ENCODE measurements around the gene DOK7. TPM values are rescaled to one million over a fixed set of nuclear protein-coding genes. Genes with fewer than 3 reads are reported as not detected.

The DOK7 gene
- total RNA-seq, 3 donors from 2014 or later, result 1.3 to 3.5 TPM; not detected in 1

DNA sequence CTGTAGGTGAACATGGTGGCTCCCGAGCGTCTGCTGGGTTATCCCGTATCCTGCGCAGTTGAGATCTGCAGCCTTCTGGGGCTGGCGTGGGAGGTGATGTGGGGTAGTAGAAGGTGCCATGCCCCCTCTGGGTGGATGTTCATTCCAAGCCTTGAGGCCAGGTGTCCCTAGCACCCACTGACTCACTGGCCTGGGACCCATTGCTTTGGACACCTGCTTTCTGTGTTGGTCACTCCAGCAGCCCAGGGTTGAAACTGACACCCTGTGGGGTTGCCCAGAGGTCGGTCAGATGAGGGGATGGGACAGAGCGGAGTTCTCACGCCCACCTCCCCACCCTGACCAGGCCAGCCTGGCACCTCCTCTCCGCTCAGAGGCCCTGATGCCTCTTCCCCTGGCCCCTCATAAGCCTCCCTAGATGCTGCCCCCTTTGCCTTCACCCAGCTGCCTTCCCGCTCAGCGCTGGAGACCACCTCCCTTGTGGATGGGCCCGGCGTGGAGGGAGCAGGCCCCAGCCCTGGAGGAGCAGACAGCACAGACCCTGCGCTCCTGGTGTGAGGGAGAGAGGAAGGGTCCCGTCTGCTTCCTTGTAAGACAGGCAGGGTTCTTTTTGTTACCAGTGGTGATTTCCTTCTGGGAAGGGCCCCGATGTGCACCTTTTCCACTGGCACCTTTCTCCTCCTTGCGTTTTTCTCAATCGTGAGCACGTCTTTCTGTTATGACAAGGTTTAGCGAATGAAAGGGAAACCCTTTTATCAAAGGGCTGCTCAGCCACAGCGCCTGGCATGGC lies 2.0 kb downstream of the DOK7 start:
- peaks cover 5 to 6% of the 10 kb centered on the region in 2 donors for H3K4me1 ChIP-seq
- peaks cover 0 to 25% of the 10 kb centered on the region in 2 donors for H3K27me3 ChIP-seq
- TF ChIP-seq POLR2AphosphoS5 (IDR thresholded peaks at IDR 0.05), result no peak
- TF ChIP-seq, protein P1, sequence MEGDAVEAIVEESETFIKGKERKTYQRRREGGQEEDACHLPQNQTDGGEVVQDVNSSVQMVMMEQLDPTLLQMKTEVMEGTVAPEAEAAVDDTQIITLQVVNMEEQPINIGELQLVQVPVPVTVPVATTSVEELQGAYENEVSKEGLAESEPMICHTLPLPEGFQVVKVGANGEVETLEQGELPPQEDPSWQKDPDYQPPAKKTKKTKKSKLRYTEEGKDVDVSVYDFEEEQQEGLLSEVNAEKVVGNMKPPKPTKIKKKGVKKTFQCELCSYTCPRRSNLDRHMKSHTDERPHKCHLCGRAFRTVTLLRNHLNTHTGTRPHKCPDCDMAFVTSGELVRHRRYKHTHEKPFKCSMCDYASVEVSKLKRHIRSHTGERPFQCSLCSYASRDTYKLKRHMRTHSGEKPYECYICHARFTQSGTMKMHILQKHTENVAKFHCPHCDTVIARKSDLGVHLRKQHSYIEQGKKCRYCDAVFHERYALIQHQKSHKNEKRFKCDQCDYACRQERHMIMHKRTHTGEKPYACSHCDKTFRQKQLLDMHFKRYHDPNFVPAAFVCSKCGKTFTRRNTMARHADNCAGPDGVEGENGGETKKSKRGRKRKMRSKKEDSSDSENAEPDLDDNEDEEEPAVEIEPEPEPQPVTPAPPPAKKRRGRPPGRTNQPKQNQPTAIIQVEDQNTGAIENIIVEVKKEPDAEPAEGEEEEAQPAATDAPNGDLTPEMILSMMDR (IDR thresholded peaks at IDR 0.05), result no peak
- TF ChIP-seq POLR2A (IDR thresholded peaks at IDR 0.05), result no peak
- no peak for DNase-seq (ENCODE audit: low spot score in 2 of 2)
- no peaks in the 10 kb centered on the region for H3K9me3 ChIP-seq
- H3K36me3 ChIP-seq, result no peaks in the 10 kb centered on the region
- H3K4me3 ChIP-seq, result no peak overlapping the region
- intact Hi-C loops (cut with DNase I; ENCODE audit: low total_unique reads), result no loop called here
- H3K27ac ChIP-seq, result no peak overlapping the region

DNA sequence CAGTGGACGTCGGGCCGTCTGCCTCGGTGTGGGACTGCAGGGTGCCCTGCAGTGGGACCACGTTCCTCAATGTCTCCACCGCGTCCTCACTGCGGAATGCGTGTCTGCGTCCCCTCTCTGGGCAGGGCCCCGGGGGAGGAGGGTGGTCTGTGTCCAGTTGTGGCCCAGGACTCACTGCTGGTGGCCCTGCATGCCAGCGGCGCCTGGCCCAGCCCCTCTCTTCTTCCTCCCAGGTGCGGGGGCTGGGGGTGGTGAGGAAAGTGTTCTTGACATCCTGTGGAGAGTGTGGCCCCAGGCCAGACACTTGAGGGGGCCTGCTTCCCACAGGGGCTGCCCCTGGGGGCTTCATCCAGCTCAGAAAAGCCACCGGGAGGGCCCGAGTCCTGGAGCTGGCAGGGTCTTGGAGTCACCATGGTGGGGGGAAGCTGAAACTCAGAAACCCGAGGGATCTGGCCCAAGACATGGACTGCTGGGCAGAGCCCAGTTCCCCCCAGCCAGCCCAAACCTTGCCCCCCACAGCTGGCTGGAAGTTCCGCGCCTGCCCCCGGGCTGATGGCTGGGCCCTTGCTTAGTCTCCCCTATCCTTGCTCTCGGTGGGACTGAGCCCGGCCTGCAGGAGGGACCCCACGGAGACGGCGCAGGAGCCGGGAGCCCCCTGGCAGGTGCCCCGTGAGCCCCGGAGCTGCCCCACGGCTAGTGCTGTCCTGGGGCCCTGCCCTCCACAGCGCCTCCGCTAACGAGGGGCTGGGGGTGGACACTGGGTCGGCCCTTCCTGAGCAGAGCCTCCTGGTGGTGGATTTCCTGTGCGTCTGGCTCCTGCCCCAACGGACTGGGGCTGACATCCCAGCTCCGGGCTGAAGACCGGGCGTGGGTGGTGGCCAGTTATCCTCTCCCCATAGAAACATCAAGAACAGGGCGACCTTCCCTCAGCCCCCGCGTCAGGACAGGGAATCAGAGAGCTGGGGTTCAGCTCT lies 2.9 kb downstream of the DOK7 start:
- H3K36me3 ChIP-seq, result no peaks in the 10 kb centered on the region
- TF ChIP-seq POLR2A (IDR thresholded peaks at IDR 0.05) (no peak), POLR2AphosphoS5 (IDR thresholded peaks at IDR 0.05) (no peak)
- TF ChIP-seq, protein P1 (IDR thresholded peaks at IDR 0.05), result no peak
- H3K27me3 ChIP-seq, result peaks cover 0 to 25% of the 10 kb centered on the region in 2 donors
- no peak for DNase-seq (ENCODE audit: low spot score in 2 of 2)
- H3K27ac ChIP-seq, result no peak overlapping the region
- no peaks in the 10 kb centered on the region for H3K9me3 ChIP-seq
- H3K4me1 ChIP-seq, result peaks cover 3 to 6% of the 10 kb centered on the region in 2 donors
- intact Hi-C loops (cut with DNase I; ENCODE audit: low total_unique reads), result no loop called here
- H3K4me3 ChIP-seq, result peak overlapping the region in 1 of 3 donors; percentile 19

DNA sequence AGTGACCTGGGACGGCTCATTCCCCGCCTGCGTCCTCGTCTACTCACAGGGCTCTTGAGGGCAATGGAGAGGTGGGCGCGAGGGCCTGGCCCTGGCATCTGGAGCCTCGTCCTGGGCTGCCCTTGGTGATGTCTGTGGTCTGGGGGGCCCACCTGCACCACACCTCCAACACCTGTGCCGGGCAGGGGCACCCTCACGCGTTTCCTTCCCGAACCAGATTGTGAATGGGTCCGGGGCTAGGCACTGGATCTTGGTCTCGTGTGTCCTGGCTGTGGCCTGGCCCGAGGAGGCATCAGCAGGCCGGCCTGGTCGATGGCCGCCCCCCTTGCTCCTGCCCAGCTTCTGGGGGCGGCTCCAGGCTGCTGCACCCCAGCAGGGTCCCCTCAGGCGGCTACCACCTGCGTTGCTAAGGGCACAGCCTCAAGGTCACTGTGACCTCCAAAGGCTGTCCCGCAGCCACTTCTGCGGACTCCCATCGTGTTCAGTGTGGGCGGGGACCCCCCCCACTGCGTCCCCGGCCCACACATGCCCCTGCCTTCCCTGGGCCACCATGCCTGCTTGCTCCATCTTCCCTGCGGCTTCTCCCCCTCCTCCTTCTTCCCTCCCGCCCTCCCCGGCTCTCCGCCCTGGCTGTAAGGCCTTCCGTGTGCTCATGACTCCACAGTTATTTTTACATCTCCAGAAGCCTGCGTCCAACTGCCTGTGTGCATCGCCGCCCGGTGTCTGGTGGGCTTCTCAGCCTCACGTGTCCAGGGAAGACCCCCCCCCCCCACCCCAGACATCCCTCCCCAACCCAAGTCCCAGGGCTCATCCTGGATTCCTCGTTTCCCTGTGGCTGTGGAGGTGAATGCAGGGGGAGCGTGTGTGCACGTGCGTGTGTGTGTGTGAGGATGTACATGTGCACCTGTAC lies 3.8 kb downstream of the DOK7 start:
- Histone ChIP-seq H3K36me3 (no peaks in the 10 kb centered on the region), H3K27me3 (peaks cover 0 to 25% of the 10 kb centered on the region in 2 donors), H3K9me3 (no peaks in the 10 kb centered on the region), H3K4me3 (no peak overlapping the region), H3K27ac (no peak overlapping the region), H3K4me1 (peaks cover 0 to 6% of the 10 kb centered on the region in 2 donors)
- DNase-seq (ENCODE audit: low spot score in 2 of 2), result no peak
- TF ChIP-seq, protein P1 (IDR thresholded peaks at IDR 0.05), result no peak
- TF ChIP-seq POLR2A (IDR thresholded peaks at IDR 0.05), result no peak
- no peak for TF ChIP-seq POLR2AphosphoS5 (IDR thresholded peaks at IDR 0.05)
- intact Hi-C loops (cut with DNase I; ENCODE audit: low total_unique reads), result no loop called here

DNA sequence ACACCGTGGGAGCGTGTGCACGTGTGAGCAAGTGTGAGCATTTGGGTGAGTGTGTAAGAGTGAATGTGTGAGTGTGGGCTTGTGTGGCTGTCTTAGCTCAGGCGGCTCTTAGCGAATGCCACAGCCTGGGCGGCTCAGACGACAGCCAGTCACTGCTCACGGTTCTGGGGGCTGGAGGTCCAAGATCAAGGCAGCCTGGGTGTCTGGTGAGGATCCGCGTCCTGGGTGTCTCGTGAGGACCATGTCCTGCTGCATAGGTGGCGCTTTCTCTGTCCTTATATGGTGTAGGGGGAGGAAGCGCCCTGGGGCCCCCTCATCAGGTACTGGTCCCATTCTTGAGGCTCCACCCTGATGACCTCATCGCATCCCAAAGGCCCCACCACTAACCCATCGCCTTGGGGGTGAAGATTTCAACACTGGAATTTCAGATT lies 4.5 kb downstream of the DOK7 start:
- no peak for DNase-seq (ENCODE audit: low spot score in 2 of 2)
- Histone ChIP-seq H3K27ac (no peak overlapping the region), H3K27me3 (peaks cover 0 to 25% of the 10 kb centered on the region in 2 donors), H3K36me3 (no peaks in the 10 kb centered on the region), H3K9me3 (no peaks in the 10 kb centered on the region), H3K4me1 (peaks cover 0 to 3% of the 10 kb centered on the region in 2 donors), H3K4me3 (no peak overlapping the region)
- intact Hi-C loops (cut with DNase I; ENCODE audit: low total_unique reads), result no loop called here
- TF ChIP-seq POLR2A (IDR thresholded peaks at IDR 0.05), result no peak
- TF ChIP-seq, protein P1 (IDR thresholded peaks at IDR 0.05), result no peak

Measured in breast epithelium (tissue), 4 donors.